Astrocyte of the spinal cord (primary cell): Measurements from ENCODE around the gene PITPNM2.

Source experiments
- DNase-seq: peaks from one replicate; pipeline ENCODE4 v3.0.0; 2011; ENCODE audit warnings: low read depth, low spot score
- H3K4me3 ChIP-seq: 2 replicates; pipeline ENCODE4 v1.5.1; 2011; ENCODE audit warnings: low read depth, mild to moderate bottlenecking, low read length, moderate library complexity
- in situ Hi-C: cut with HindIII; loops from 2 replicates; pipeline ENCODE4 v1.10.0; 2017; ENCODE audit warnings: low sequenced_read_pairs
- TF ChIP-seq, protein P1 (sequence below): IDR thresholded peaks from 2 replicates; pipeline ENCODE4 v1.5.1; 2012; ENCODE audit warnings: low read depth, mild to moderate bottlenecking, low read length, inconsistent platforms

PITPNM2 gene

DNA sequence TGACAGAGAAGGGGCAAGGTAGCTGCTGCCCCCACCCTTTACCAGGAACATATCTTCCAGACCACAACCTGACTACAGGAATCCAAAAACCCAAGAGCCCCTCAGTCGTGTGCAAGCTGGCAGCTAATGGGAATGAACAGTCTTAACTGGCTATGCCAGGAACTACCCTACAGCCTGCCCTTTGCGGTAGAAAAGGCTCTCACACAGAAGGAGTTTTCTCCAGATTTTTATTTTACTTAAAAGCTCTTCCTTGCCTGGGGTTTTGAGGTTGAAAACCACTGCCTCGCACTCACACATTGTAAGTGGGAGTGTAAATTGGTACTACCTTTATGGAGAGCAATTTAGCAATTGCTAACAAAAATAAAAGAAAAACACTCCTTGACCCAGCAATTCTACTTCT, 28.3 kb downstream of the PITPNM2 start:
- TF ChIP-seq, protein P1, sequence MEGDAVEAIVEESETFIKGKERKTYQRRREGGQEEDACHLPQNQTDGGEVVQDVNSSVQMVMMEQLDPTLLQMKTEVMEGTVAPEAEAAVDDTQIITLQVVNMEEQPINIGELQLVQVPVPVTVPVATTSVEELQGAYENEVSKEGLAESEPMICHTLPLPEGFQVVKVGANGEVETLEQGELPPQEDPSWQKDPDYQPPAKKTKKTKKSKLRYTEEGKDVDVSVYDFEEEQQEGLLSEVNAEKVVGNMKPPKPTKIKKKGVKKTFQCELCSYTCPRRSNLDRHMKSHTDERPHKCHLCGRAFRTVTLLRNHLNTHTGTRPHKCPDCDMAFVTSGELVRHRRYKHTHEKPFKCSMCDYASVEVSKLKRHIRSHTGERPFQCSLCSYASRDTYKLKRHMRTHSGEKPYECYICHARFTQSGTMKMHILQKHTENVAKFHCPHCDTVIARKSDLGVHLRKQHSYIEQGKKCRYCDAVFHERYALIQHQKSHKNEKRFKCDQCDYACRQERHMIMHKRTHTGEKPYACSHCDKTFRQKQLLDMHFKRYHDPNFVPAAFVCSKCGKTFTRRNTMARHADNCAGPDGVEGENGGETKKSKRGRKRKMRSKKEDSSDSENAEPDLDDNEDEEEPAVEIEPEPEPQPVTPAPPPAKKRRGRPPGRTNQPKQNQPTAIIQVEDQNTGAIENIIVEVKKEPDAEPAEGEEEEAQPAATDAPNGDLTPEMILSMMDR, result no peak
- H3K4me3 ChIP-seq, result no peak overlapping the region
- no peak for DNase-seq
- in situ Hi-C loops, result no loop called here

DNA sequence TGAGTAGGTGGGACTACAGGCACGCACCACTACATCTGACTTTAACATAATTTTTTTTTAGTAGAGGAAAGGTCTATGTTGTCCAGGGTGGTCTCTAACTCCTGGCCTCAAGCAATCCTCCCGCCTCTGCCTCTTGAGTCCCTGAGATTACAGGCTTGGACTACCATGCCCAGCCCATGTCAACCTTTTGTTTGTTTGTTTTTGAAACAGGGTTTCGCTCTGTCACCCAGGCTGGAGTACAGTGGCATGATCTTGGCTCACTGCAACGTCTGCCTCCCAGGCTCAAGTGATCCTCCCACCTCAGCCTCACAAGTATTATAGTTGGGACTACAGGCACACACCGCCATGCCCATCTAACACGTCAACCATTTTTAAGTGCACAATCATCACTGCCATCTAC, 29.2 kb downstream of the PITPNM2 start:
- in situ Hi-C loops, result no loop called here
- DNase-seq, result no peak
- TF ChIP-seq, protein P1, result no peak
- no peak overlapping the region for H3K4me3 ChIP-seq

DNA sequence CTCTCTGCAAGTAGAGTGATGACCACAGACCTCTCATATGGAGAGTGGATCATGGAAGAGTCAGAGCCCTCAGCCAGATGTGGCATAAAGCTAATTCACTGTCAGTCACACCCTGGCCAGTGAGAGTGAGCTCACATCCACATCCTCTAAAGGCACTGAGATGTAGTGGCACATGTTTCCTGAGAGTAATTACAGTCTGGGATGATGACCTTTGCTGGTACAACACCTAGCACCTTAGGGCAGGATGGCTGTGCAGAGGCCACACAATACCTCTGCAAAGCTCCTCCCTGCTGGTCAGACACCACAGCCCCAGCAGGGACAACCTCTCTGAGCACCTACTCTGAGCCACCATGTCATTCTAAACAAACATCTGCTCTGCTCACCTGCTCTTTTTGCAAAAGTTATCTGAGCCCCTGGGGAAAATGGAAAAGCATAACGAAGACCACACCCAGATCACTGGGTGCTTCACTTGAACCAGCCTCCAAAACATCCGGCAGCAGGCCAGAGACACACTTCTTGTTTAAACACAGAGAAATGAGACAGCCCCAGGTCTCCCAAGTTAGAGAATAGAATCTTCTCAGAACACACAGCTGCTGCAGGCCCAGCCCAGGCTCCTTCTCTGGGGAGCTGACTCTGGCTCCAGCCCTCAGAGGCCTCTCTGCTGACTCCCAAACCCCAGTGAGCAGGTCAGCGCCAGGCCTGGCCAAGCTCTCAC, 30.3 kb downstream of the PITPNM2 start:
- DNase-seq, result no peak
- TF ChIP-seq, protein P1, result no peak
- in situ Hi-C loops, result no loop called here
- no peak overlapping the region for H3K4me3 ChIP-seq

DNA sequence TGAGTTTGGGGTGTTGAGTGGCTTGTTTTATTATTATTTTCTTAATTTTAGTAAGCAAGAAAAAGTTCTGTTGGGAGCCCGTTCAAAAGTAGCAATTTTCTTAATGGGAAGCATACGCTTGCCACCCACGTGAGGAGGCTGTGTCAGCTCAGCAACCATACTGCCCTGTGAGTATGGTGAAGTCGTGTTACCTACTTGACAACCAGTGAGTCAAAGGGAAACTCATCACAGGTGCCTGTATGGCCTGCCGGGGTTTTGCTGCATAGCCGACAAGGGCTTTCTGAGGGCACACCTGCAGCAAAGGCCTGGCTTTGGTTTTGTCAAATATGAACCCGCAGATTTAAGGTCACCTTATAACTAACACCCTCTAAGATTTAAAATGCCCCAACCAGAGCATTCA, 31.1 kb downstream of the PITPNM2 start:
- in situ Hi-C loops, result no loop called here
- TF ChIP-seq, protein P1, result no peak
- no peak for DNase-seq
- no peak overlapping the region for H3K4me3 ChIP-seq

DNA sequence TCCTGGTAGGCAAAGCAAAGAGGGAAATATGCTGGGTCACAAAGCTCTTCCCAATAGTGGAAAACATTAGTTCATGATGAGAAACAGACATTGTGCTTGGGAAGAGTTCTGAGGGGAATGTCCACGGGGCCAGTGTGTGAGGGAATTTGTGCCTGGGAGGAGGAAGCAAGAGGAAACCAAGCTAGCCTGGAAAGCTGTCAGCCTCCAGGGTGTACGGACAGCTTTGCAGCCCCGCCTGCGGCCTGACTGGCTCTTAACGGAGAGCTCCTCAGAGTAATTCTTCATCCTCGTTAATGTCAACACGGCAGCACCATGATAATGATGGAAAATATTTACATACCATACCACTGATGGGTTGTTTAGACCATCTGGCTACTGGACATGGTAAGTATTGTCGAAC, 32.4 kb downstream of the PITPNM2 start:
- no peak overlapping the region for H3K4me3 ChIP-seq
- no peak for DNase-seq
- TF ChIP-seq, protein P1, result no peak
- in situ Hi-C loops, result no loop called here

DNA sequence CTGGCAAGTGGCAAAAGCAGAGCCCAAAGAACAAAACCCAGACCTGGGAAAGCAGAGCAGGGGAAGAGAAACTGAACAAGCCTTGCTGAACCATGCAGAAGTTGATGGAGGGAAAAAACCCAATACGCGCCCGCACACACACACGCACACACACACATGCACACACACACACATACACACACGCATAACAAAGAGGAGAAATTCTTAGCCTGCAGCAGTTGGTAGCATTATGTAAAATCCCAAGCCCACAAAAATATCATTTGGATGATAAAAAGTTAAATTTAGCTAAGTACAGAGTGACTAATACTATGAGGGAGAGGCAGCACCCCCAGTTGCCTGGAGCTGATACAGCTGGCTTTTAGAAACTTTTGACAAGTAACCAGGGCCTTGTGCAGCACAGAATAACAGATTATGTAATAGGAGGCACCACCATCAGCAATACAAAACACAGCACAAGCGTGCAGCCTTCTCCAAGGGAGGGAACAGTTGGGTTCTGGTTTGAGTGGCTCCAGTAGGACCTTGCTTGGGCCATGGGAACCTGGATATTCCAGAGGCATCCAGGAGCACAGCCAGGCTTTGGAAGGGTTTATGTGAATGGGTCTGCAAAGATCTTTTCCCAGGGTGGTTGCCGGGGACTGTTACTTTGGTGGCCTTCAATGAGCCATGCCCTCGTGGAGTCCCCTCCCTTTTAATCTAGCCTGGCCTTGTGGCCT, 35.3 kb downstream of the PITPNM2 start:
- H3K4me3 ChIP-seq, result no peak overlapping the region
- DNase-seq, result peak; percentile 91
- in situ Hi-C loops, result no loop called here
- TF ChIP-seq, protein P1, result no peak
